Mesenchymal stem cell (in vitro differentiated cells and primary cell): ENCODE data around the gene FA2H.
"Not testable (repeated sequence)": the region's sequence is repeated elsewhere in the genome, so short reads cannot be mapped to it uniquely, and the experiment has no call there.

ENCODE experiments used
- DNase-seq: peaks from one replicate; pipeline ENCODE4 v3.0.0-alpha.2; 2013
- H2AFZ ChIP-seq: one replicate; pipeline ENCODE4 v1.6.1; 2013; ENCODE audit warnings: low read depth, mild to moderate bottlenecking, control low read depth, inconsistent platforms, low read length, moderate library complexity
- H2AK5ac ChIP-seq: 2 replicates; pipeline ENCODE4 v1.6.1; 2013; ENCODE audit warnings: low read length, moderate library complexity, mild to moderate bottlenecking, inconsistent platforms; ENCODE audit not compliant: severe bottlenecking
- H2BK120ac ChIP-seq: one replicate; pipeline ENCODE4 v1.6.1; 2013; ENCODE audit warnings: low read depth, mild to moderate bottlenecking, inconsistent platforms, low read length, moderate library complexity
- H2BK12ac ChIP-seq, 2 experiments: one replicate each; pipeline ENCODE4 v1.6.1; 2013; ENCODE audit warnings: inconsistent platforms in 2 of 2, low read length in 2 of 2, mild to moderate bottlenecking in 2 of 2, moderate library complexity in 2 of 2, control low read depth in 1 of 2
- H2BK15ac ChIP-seq: one replicate; pipeline ENCODE4 v1.6.1; 2013; ENCODE audit warnings: mild to moderate bottlenecking, low read depth, inconsistent platforms; ENCODE audit not compliant: poor library complexity, severe bottlenecking
- H2BK5ac ChIP-seq: 2 replicates; pipeline ENCODE4 v1.6.1; 2013; ENCODE audit warnings: low read depth, mild to moderate bottlenecking, low read length, control low read depth, inconsistent platforms; ENCODE audit not compliant: poor library complexity, severe bottlenecking
- H3K14ac ChIP-seq, 2 experiments: one replicate each; pipeline ENCODE4 v1.6.1; 2013; ENCODE audit warnings: inconsistent platforms in 2 of 2, low read length in 2 of 2, control low read depth in 1 of 2, mild to moderate bottlenecking in 1 of 2, moderate library complexity in 1 of 2
- H3K18ac ChIP-seq, 2 experiments: one replicate each; pipeline ENCODE4 v1.6.1; 2013; ENCODE audit warnings: inconsistent platforms in 2 of 2, low read length in 2 of 2, control low read depth in 1 of 2, low read depth in 1 of 2, mild to moderate bottlenecking in 1 of 2
- H3K23ac ChIP-seq, 2 experiments: one replicate each; pipeline ENCODE4 v1.6.1; 2013; ENCODE audit warnings: inconsistent platforms in 2 of 2, low read length in 2 of 2, mild to moderate bottlenecking in 2 of 2, moderate library complexity in 2 of 2, control low read depth in 1 of 2
- H3K27ac ChIP-seq: 2 replicates; pipeline ENCODE4 v1.5.1; 2013; ENCODE audit warnings: mild to moderate bottlenecking, moderate library complexity, low read length, control low read depth, inconsistent platforms; ENCODE audit not compliant: poor library complexity, severe bottlenecking
- H3K27me3 ChIP-seq, 2 experiments: 2 replicates each; pipeline versions ENCODE4 v1.6.1 to v1.7.0; 2013; ENCODE audit warnings: low read length in 2 of 2, mild to moderate bottlenecking in 2 of 2, moderate library complexity in 2 of 2, control low read depth in 1 of 2, inconsistent platforms in 1 of 2; ENCODE audit not compliant: control insufficient read depth in 1 of 2, insufficient read depth in 1 of 2
- H3K36me3 ChIP-seq, 2 experiments: 2 replicates each; pipeline versions ENCODE4 v1.6.1 to v1.7.0; 2013; ENCODE audit warnings: low read length in 2 of 2, control low read depth in 1 of 2, inconsistent platforms in 1 of 2, low read depth in 1 of 2, mild to moderate bottlenecking in 1 of 2; ENCODE audit not compliant: insufficient read depth in 2 of 2, control insufficient read depth in 1 of 2
- H3K4ac ChIP-seq, 2 experiments: one replicate each; pipeline ENCODE4 v1.6.1; 2013; ENCODE audit warnings: inconsistent platforms in 2 of 2, low read length in 2 of 2, mild to moderate bottlenecking in 2 of 2, moderate library complexity in 2 of 2, control low read depth in 1 of 2, low read depth in 1 of 2
- H3K4me1 ChIP-seq: 2 replicates; pipeline ENCODE4 v1.6.1; 2013; ENCODE audit warnings: low read depth, low read length, control low read depth; ENCODE audit not compliant: control insufficient read depth, insufficient read depth
- H3K4me2 ChIP-seq: 2 replicates; pipeline ENCODE4 v1.6.1; 2013; ENCODE audit warnings: low read length, mild to moderate bottlenecking, inconsistent platforms; ENCODE audit not compliant: poor library complexity, severe bottlenecking
- H3K4me3 ChIP-seq, 2 experiments: 2 replicates each; pipeline versions ENCODE4 v1.5.1 to v1.7.0; 2013; ENCODE audit warnings: low read length in 2 of 2, mild to moderate bottlenecking in 2 of 2, control low read depth in 1 of 2, low read depth in 1 of 2; ENCODE audit not compliant: insufficient read depth in 1 of 2
- H3K79me1 ChIP-seq: replicated peaks from 2 replicates; pipeline ENCODE4 v1.6.1; 2013; ENCODE audit warnings: mild to moderate bottlenecking, control low read depth, low read length, inconsistent platforms; ENCODE audit not compliant: poor library complexity, severe bottlenecking
- H3K9ac ChIP-seq: 2 replicates; pipeline ENCODE4 v1.7.0; 2013; ENCODE audit warnings: mild to moderate bottlenecking, low read length, moderate library complexity
- H3K9me3 ChIP-seq: 2 replicates; pipeline ENCODE4 v1.7.0; 2013; ENCODE audit warnings: mild to moderate bottlenecking, low read length; ENCODE audit not compliant: control insufficient read depth
- H4K8ac ChIP-seq: one replicate; pipeline ENCODE4 v1.6.1; 2013; ENCODE audit warnings: inconsistent platforms, mild to moderate bottlenecking, low read length, moderate library complexity
- H4K91ac ChIP-seq: one replicate; pipeline ENCODE4 v1.6.1; 2013; ENCODE audit warnings: mild to moderate bottlenecking, low read length, inconsistent platforms
- WGBS: methylation state at CpG from one replicate; pipeline ENCODE4 v1.1.7; 2013; ENCODE audit warnings: mixed read lengths; 5-methylcytosine and 5-hydroxymethylcytosine counted together

Gene FA2H

DNA sequence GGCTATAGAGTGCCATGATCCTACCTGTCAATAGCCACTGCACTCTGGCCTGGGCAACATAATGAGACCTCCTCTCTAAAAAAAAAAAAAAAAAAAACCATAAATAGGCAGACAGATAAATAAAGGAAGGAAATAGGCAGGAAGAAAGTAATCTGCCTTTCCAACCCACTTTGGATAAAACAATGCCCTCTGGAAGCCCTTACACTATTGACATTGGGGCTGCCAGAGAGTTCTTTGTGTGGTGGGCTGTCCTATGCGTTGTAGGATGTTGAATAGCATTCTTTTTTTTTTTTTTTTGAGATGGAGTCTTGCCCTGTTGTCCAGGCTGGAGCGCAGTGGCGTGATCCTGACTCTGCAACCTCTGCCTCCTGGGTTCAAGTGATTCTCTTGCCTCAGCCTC lies 100.7 kb downstream of the FA2H start:
- Histone ChIP-seq H4K91ac (no peak overlapping the region), H3K4me1 (no peaks in the 10 kb centered on the region), H3K9me3 (no peaks in the 10 kb centered on the region), H3K18ac (no peak overlapping the region), H3K4ac (no peak overlapping the region), H2AFZ (no peak overlapping the region), H2BK120ac (no peak overlapping the region), H4K8ac (no peak overlapping the region), H2BK15ac (no peak overlapping the region), H3K4me2 (no peak overlapping the region), H3K79me1 (no peaks in the 10 kb centered on the region), H2BK12ac (no peak overlapping the region), H3K14ac (no peak overlapping the region), H3K27ac (no peak overlapping the region), H3K9ac (no peak overlapping the region), H3K36me3 (peaks cover 0 to 68% of the 10 kb centered on the region in 2 experiments), H3K23ac (no peak overlapping the region), H2AK5ac (no peak overlapping the region), H2BK5ac (no peak overlapping the region), H3K4me3 (no peak overlapping the region), H3K27me3 (peaks cover 0 to 38% of the 10 kb centered on the region in 2 experiments)
- WGBS, result 72% methylated on average over 1 of the region's 3 CpGs
- DNase-seq, result no peak

- H3K23ac ChIP-seq, H3K27ac ChIP-seq, H2BK15ac ChIP-seq, H3K18ac ChIP-seq, H3K4me1 ChIP-seq, H3K4me2 ChIP-seq, H3K14ac ChIP-seq, H3K4ac ChIP-seq, H2AFZ ChIP-seq, H3K9me3 ChIP-seq, H3K9ac ChIP-seq, H2AK5ac ChIP-seq, H2BK12ac ChIP-seq, DNase-seq, H4K8ac ChIP-seq, H3K79me1 ChIP-seq, H4K91ac ChIP-seq, H2BK5ac ChIP-seq, H2BK120ac ChIP-seq, H3K4me3 ChIP-seq: not testable (repeated sequence)
- 100% methylated on average over 5 of the region's 10 CpGs for WGBS
- peaks cover 0 to 17% of the 10 kb centered on the region in 2 experiments for H3K27me3 ChIP-seq
- peaks cover 14 to 37% of the 10 kb centered on the region in 2 experiments for H3K36me3 ChIP-seq
These were observed 105.7 kb downstream of the FA2H start for GRCh38 chr16:74668877-74669276.

GRCh38 chr16:74667255-74667700 lies 107.3 kb downstream of the FA2H start:
- H3K14ac ChIP-seq, result no peak overlapping the region
- H3K27ac ChIP-seq, result no peak overlapping the region
- H2BK120ac ChIP-seq, result no peak overlapping the region
- no peak overlapping the region for H4K91ac ChIP-seq
- H3K18ac ChIP-seq, result no peak overlapping the region
- H2BK5ac ChIP-seq, result no peak overlapping the region
- H2BK15ac ChIP-seq, result peak overlapping the region; percentile 90
- peaks cover 15 to 37% of the 10 kb centered on the region in 2 experiments for H3K36me3 ChIP-seq
- no peak overlapping the region for H2BK12ac ChIP-seq
- WGBS, result 40% methylated on average over 22 of the region's 23 CpGs
- H3K4me3 ChIP-seq, result peak overlapping the region in 1 of 2 experiments; percentile 95
- no peak overlapping the region for H2AFZ ChIP-seq
- H3K4ac ChIP-seq, result no peak overlapping the region
- no peaks in the 10 kb centered on the region for H3K9me3 ChIP-seq
- peak overlapping the region; percentile 39 for H3K4me2 ChIP-seq
- DNase-seq, result peak; percentile 26
- H3K9ac ChIP-seq, result peak overlapping the region; percentile 87
- H3K79me1 ChIP-seq, result peaks cover 12% of the 10 kb centered on the region
- H3K4me1 ChIP-seq, result peaks cover 9% of the 10 kb centered on the region
- no peak overlapping the region for H4K8ac ChIP-seq
- no peak overlapping the region for H3K23ac ChIP-seq
- no peak overlapping the region for H2AK5ac ChIP-seq
- peaks cover 0 to 7% of the 10 kb centered on the region in 2 experiments for H3K27me3 ChIP-seq

GRCh38 chr16:74666425-74667254 lies 108.0 kb downstream of the FA2H start, which contains the start of gene RFWD3:
Gene RFWD3, minus strand, starts transcription at chr16:74666877. Its CDS starts 5,428 bp downstream, at chr16:74661449.
- Histone ChIP-seq H3K23ac (no peak within 1 kb of the TSS), H3K9me3 (no peaks in the 10 kb centered on the region), H2BK15ac (peak within 1 kb of the TSS; percentile 90), H3K14ac (peak within 1 kb of the TSS in 1 of 2 experiments; percentile 64), H2BK12ac (no peak within 1 kb of the TSS), H2BK5ac (no peak within 1 kb of the TSS), H2BK120ac (peak within 1 kb of the TSS; percentile 34), H3K18ac (peak within 1 kb of the TSS; percentile 48 to 62), H3K27ac (peak within 1 kb of the TSS; percentile 85), H3K4me3 (peak within 1 kb of the TSS; percentile 91 to 95), H3K9ac (peak within 1 kb of the TSS; percentile 97), H3K27me3 (peaks cover 0 to under 1% of the 10 kb centered on the region in 2 experiments), H3K36me3 (peaks cover 15 to 36% of the 10 kb centered on the region in 2 experiments), H2AFZ (peak within 1 kb of the TSS; percentile 83), H4K8ac (peak within 1 kb of the TSS; percentile 89), H3K79me1 (peaks cover 12% of the 10 kb centered on the region), H2AK5ac (no peak within 1 kb of the TSS), H4K91ac (peak within 1 kb of the TSS; percentile 11), H3K4me1 (peaks cover 9% of the 10 kb centered on the region), H3K4ac (peak within 1 kb of the TSS; percentile 75 to 93), H3K4me2 (peak within 1 kb of the TSS; percentile 95)
- DNase-seq, result peak; percentile 99
- under 1% methylated on average over 57 of the region's 63 CpGs for whole genome bisulfite sequencing
